HG03095 (cell line): ENCODE data around the gene ME2.
"Not testable (repeated sequence)": the region's sequence is repeated elsewhere in the genome, so short reads cannot be mapped to it uniquely, and the experiment has no call there.

Experiments
- ATAC-seq: cut with Tn5 transposase; IDR thresholded peaks from one replicate; pipeline ENCODE4 v1.9.1; 2021; ENCODE audit warnings: moderate library complexity; ENCODE audit not compliant: unreplicated experiment

The ME2 gene

DNA sequence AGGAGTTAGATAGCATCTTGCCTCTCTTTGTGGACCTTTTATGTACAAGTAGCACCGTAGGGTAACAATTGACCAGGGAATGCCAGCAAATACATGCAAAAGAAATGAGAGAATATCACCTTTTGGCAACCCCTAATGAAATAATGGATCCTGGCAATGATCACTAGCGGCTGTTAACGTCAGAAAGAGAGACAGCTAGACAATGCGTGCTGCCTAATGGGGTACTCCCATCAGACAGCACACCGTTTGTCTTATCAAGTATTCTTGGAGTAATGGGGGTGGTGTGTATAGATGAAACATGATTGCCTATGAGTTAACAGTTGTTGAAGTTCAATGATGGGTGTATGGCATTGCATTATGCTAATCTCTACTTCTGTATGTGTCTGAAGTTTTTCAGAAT lies 90.5 kb downstream of the ME2 start:
- ATAC-seq: no peak

DNA sequence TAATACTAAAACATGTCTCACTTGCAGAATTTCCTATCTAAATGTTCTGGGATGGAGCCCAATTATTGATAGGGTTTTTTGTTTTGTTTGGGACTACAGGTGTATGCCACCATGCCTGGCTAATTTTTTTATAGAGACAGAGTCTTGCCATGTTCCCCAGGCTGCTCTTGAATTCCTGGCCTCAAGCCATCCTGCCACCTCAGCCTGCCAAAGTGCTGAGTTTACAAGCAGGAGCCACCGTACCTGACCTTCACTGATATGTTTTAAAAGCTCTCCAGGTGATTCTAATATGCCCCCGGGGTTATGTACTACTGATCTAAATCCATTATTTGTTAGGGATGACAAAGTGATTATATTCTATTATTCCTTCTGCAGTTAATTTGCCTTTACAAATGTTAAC lies 91.1 kb downstream of the ME2 start:
- no peak for ATAC-seq

DNA sequence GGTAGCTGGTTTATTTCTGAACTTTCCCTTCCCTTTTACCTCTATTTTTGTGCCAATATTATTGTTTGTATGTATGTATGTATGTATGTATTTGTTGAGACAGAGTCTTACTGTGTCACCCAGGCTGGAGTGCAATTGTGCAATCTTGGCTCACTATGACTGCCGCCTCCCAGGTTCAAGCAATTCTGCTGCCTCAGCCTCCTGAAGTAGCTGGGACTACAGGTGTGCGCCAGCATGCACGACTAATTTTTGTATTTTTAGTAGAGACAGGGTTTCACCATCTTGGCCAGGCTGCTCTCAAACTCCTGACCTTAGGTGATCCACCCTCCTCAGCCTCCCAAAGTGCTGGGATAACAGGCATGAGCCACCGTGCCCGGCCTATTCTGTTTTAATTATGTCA lies 93.5 kb downstream of the ME2 start:
- not testable (repeated sequence) for ATAC-seq

DNA sequence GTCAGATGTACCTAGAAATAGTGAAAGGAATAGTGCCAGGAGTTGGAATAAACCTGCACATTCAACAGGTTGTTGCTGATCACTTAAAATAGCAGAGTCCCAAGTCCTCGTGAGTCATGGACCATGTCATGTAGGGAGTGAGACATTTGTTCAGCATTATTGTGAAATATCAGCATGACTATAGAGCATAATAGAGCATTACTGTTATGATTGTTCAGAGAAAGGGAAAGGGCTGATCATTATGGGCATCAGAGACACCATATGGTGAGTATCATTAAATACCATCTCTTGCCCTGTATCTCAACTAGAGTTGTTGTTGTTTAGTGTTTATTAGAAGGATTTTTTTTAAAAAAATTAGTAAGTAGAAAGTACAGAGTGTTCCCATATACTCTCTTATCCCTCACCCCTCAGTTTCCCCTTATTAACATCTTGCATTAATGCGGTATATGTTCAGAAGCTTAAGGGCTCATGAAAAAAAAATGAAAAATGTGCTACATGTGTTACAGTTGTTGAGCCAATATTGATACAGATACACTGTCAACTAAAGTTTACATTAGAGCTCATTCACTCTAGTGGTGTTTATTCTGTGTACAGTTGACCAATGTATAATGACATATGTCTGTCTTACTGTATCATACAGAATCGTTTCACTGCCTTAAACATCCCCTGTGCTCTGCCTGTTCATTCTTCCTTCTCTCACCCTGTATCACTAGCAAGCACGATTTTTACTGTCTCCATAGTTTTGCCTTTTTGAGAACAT lies 94.6 kb downstream of the ME2 start:
- ATAC-seq: no peak

DNA sequence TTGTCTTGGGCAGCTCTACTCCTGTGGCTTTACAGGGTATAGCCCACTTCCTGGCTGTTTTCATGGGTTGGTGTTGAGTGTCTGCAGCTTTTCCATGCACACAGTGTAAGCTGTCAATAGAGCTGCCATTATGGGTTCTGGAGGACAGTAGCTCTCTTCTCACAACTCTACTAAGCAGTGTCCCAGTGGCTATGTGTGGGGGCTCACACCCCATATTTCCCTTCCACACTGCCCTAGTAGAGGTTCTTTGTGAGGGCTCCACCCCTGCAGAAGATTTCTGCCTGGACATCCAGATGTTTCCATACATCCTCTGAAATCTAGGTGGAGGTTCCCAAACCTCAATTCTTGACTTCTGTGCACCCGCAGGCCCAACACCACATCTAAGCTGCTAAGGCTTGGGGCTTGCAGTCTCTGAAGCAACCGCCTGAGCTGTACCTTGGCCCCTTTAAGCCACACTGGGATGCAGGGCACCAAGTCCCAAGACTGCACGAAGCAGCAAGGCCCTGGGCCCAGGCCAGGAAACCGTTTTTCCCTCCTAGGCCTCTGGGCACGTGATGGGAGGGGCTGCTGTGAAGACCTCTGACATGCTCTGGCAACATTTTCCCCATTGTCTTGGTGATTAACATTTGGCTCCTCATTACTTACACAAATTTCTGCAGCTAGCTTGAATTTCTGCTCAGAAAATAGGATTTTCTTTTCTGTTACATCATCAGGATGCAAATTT lies 98.3 kb downstream of the ME2 start:
- no peak for ATAC-seq

DNA sequence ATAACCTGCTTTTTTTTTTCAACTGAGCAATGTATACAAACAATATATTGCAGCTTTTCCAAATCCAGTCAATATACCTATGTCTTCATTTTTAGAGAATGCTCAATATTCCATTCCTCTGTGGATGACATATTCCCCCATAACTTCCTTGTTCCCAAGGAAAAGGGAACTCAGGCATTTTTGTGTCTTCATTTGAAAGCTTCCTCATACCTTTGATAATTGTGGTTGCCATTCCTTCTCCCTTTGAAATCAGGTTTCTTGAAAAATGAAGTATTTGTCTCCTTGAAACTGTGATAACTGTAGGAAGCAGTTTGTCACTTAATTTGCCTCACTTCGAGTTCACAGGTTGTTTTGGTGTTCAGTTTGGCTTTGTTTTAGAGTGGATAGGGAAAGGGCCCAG lies 102.5 kb downstream of the ME2 start:
- ATAC-seq: no peak

DNA sequence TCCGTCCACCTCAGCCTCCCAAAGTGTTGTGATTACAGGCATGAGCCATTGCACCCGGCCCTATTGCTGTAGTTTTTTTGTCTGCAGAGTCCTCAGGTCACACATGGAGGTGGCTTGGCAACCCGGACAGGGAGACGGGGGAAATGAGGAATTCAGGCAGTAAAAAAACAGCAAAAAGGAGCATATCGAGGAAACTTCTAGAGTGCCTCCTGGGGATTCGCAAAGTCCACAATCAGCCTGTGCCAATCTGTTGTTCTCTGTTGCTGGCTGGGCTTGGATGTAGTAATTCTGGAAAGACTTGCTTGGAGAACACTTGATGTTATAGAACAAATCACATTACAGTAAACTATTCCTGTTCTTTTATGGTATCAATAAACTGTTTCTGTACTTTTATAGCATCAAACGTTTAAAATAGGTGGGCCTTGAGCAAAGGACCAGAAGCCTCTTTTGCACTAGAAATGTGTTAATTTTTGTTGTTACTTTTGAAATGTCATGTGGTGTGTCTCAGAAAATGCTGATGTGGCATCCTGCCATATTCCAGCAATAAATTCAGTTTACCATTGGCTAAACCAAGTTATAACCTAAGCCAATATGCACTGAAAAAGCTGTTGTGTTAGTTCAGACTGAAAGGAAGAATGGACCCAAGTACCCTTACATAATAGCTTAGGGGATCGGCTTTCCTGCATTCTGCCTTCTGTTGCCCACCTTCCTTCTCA lies 103.3 kb downstream of the ME2 start:
- ATAC-seq: no peak

DNA sequence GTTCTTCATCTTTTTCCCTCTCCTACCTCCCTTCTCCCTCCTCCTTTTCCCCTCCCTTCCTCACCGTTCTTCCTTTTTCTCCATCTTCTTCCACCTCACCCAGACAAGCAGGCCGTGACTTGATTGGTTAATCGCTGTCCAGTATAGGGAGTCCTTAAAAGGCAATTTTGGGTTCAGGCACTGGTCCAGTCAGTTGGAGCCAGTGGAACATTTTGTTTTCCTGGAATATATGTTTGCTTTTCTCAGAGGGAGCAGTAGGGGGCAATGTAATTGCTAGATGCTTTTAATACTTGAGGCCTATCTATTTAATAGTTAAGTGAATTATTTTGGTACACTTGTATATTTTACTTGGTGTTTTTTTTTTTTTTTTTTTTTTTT lies 103.9 kb downstream of the ME2 start:
- ATAC-seq: no peak

DNA sequence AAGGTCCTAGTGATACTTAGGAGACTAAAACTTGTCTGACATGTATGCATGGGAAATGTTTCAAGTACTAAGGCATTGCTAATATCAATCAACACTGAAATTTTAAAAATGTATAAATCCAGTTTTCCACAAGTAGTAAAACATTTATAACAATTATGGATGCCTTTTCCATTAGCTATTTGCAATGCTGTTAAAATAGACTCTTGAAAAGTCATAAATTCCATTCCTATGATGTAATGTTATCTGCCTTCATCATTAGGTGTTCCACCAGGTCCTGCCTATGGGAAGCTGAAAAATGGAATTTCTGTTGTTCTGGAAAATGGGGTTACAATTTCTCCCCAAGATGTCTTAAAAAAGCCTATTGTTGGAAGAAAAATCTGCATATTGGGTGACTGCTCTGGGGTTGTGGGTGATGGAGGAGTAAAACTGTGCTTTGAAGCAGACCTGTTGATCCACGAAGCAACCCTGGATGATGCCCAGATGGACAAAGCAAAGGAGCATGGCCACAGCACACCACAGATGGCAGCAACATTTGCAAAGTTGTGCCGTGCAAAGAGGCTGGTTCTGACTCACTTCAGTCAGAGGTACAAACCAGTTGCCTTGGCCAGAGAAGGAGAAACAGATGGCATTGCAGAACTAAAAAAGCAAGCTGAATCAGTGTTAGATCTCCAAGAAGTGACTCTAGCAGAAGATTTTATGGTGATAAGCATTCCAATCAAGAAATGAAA lies 107.6 kb downstream of the ME2 start:
- no peak for ATAC-seq

DNA sequence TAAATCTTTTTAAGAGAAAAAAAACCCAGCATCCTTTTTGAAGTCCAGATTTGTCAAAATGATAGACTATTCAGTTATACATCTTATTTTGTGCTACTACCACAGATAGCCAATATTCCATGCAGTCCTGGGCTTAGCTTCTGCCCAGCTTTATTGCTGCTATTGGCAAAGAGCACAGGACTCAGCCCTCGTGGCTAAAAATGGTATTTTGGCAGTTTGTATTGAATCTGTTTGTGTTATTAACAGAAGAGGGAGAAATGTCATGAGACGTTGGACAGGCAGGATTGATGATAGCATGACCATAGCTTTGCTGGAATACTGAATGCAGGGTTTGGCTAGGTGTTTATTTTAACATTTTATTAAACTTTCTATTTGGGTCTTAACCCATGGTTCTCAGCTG lies 108.3 kb downstream of the ME2 start:
- ATAC-seq: no peak

DNA sequence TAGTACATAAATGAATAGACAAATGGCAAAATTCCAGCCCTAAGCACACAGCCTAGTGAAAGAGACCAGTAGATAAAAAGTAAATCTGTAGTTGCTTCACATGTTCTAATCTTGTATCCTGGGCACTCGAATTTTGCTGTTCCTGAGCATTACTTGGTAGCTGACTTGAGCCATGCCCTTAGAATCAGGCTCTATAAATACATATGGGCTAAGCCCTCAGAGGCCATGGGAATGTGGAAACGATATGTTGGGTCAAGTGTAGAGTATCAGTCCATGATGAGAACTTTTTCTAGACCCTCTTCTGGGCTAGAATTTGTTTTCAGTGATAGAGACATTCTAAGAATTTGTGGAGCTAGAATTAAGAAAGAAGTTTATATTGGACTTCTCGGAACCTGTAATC lies 110.8 kb downstream of the ME2 start:
- no peak for ATAC-seq

DNA sequence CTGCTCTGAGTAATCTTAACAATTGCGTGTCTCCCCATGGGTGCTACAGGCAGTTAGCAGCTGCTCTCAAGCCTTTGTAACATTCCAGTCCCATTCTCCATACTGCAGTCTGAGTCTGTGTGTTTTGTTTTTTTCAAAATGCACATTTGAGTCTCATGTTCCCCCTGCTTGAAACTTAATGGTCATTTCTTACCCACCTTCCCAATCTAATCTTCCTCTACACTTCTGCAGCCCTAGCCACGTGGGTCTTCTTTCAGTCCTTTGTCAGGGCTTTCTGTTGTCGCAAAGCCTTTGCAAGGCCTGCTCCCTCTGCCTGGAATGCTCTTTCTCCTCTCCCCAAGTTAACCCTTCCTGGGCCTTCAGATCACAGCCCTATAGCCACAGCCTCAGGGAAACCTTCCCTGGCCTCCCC lies 113.4 kb downstream of the ME2 start:
- no peak for ATAC-seq

DNA sequence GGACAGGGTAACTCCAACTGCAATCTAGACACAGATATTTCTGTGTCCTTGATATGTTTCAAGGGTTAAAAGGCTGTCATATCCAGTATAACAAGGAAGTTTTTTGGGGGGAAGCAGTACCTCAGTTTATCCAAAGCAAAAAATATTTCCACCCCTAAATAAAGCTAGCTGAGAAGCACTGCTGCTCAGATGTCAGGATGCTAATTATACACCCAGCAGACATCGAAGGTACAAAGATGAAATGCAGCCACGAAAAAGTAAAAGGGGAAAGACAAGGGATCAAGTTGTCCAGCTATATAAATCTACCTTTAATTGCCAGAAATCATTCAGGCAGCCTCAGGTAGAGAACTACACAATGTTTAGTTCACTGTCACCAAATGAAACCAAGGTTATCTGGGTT lies 115.1 kb downstream of the ME2 start:
- ATAC-seq: no peak

DNA sequence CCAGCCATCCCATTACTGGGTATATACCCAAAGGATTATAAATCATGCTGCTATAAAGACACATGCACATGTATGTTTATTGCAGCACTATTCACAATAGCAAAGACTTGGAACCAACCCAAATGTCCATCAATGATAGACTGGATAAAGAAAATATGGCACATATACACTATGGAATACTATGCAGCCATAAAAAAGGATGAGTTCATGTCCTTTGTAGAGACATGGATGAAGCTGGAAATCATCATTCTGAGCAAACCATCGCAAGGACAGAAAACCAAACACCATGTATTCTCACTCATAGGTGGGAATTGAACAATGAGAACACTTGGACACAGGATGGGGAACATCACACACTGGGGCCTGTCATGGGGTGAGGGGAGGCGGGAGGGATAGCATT lies 124.3 kb downstream of the ME2 start:
- ATAC-seq: not testable (repeated sequence)
